NCI-H748 (cell line): Measurements from ENCODE around the gene CRAMP1.

ENCODE experiments used
- DNase-seq: peaks from one replicate; lab custom pipeline; 2025; ENCODE audit not compliant: unreplicated experiment; lab: John Stamatoyannopoulos, UW

CRAMP1 gene

GRCh38 chr16:1601031-1601430, 11.1 kb upstream of the CRAMP1 start:
- no peak for DNase-seq

GRCh38 chr16:1601489-1601888, 10.7 kb upstream of the CRAMP1 start:
- no peak for DNase-seq

GRCh38 chr16:1602285-1602684, 9.9 kb upstream of the CRAMP1 start:
- DNase-seq: no peak

- no peak for DNase-seq
Observed at GRCh38 chr16:1606774-1607173, 5.4 kb upstream of the CRAMP1 start.

GRCh38 chr16:1607971-1608370, 4.2 kb upstream of the CRAMP1 start:
- DNase-seq: no peak

- DNase-seq: peak; percentile 90
Observed at GRCh38 chr16:1610071-1610898, 1.9 kb upstream of the CRAMP1 start.

- no peak for DNase-seq
Observed at GRCh38 chr16:1610899-1611632, 1.1 kb upstream of the CRAMP1 start.

GRCh38 chr16:1613211-1613622, 1.1 kb downstream of the CRAMP1 start:
- DNase-seq: no peak

- DNase-seq: no peak
Observed at GRCh38 chr16:1613728-1614455, 1.7 kb downstream of the CRAMP1 start.

GRCh38 chr16:1614456-1615102, 2.4 kb downstream of the CRAMP1 start:
- peak; percentile 16 for DNase-seq

- no peak for DNase-seq
Observed at GRCh38 chr16:1615761-1616160, 3.6 kb downstream of the CRAMP1 start.

- DNase-seq: no peak
Observed at GRCh38 chr16:1619976-1620375, 7.8 kb downstream of the CRAMP1 start.

GRCh38 chr16:1620391-1620790, 8.2 kb downstream of the CRAMP1 start:
- no peak for DNase-seq

GRCh38 chr16:1621851-1622250, 9.7 kb downstream of the CRAMP1 start:
- no peak for DNase-seq

GRCh38 chr16:1626327-1626726, 14.2 kb downstream of the CRAMP1 start:
- DNase-seq: no peak

GRCh38 chr16:1626776-1627175, 14.6 kb downstream of the CRAMP1 start:
- no peak for DNase-seq

- no peak for DNase-seq
Observed at GRCh38 chr16:1630450-1631213, 18.5 kb downstream of the CRAMP1 start.

GRCh38 chr16:1631230-1631629, 19.1 kb downstream of the CRAMP1 start:
- DNase-seq: no peak

- DNase-seq: no peak
Observed at GRCh38 chr16:1631931-1632637, 19.9 kb downstream of the CRAMP1 start.

GRCh38 chr16:1632638-1632970, 20.4 kb downstream of the CRAMP1 start:
- no peak for DNase-seq
